OCI-LY1 (cell line): ENCODE data around the gene CCNJL.

Experiments used
- H2AFZ ChIP-seq: fragments of 200-600 bp; sonication (generic), shearing (Covaris generic); 2 replicates; pipeline ENCODE4 v1.6.0; 2014; ENCODE audit warnings: antibody characterized with exemption, mild to moderate bottlenecking, low read length
- H3F3A ChIP-seq: fragments of 200-600 bp; sonication (generic), shearing (Covaris generic); 2 replicates; pipeline ENCODE4 v1.6.0; 2014; ENCODE audit warnings: mild to moderate bottlenecking, antibody characterized with exemption, low read length, moderate library complexity; ENCODE audit not compliant: insufficient read depth
- H3K27ac ChIP-seq: fragments of 200-600 bp; sonication (generic); 2 replicates; pipeline ENCODE4 v1.5.1; 2014; ENCODE audit warnings: low read length, mixed run types, mild to moderate bottlenecking, low read depth; ENCODE audit not compliant: poor library complexity, severe bottlenecking
- H3K27me3 ChIP-seq: fragments of 200-600 bp; sonication (generic); 2 replicates; pipeline ENCODE4 v1.6.0; 2014; ENCODE audit warnings: antibody characterized with exemption, mild to moderate bottlenecking, low read length, moderate library complexity; ENCODE audit not compliant: insufficient read depth
- H3K36me3 ChIP-seq: fragments of 200-600 bp; sonication (generic); 2 replicates; pipeline ENCODE4 v1.6.1; 2014; ENCODE audit warnings: mild to moderate bottlenecking, antibody characterized with exemption, low read length, moderate library complexity, mixed read lengths; ENCODE audit not compliant: insufficient read depth
- H3K4me1 ChIP-seq: fragments of 200-600 bp; sonication (generic); 2 replicates; pipeline ENCODE4 v1.5.1; 2014; ENCODE audit warnings: mild to moderate bottlenecking, low read length, moderate library complexity; ENCODE audit not compliant: insufficient read depth, severe bottlenecking
- H3K4me2 ChIP-seq: fragments of 200-600 bp; sonication (generic), shearing (Covaris generic); 2 replicates; pipeline ENCODE4 v1.6.1; 2014; ENCODE audit warnings: low read length
- H3K4me3 ChIP-seq: fragments of 200-600 bp; sonication (generic); 2 replicates; pipeline ENCODE4 v1.5.1; 2014; ENCODE audit warnings: low read length, low read depth, mild to moderate bottlenecking, mixed read lengths; ENCODE audit not compliant: poor library complexity, severe bottlenecking
- H3K79me2 ChIP-seq: fragments of 200-600 bp; shearing (Covaris generic); 2 replicates; pipeline ENCODE4 v1.6.1; 2016; ENCODE audit warnings: mixed run types, low read length, mixed read lengths; ENCODE audit not compliant: insufficient read depth
- H3K9ac ChIP-seq: fragments of 200-600 bp; sonication (generic), shearing (Covaris generic); 2 replicates; pipeline ENCODE4 v1.6.1; 2014; ENCODE audit warnings: mild to moderate bottlenecking, low read length, mixed read lengths
- H3K9me2 ChIP-seq: fragments of 200-600 bp; sonication (generic), shearing (Covaris generic); 2 replicates; pipeline ENCODE4 v1.6.1; 2014; ENCODE audit warnings: low read depth, mild to moderate bottlenecking, low read length, mixed read lengths
- H3K9me3 ChIP-seq: fragments of 200-600 bp; shearing (Covaris generic); 2 replicates; pipeline ENCODE4 v1.6.1; 2014; ENCODE audit warnings: low read length, mixed read lengths
- H4K20me1 ChIP-seq: fragments of 200-600 bp; sonication (generic), shearing (Covaris generic); 2 replicates; pipeline ENCODE4 v1.6.0; 2016; ENCODE audit warnings: mild to moderate bottlenecking, low read length; ENCODE audit not compliant: insufficient read depth
- EZH2 ChIP-seq: fragments of 200-600 bp; sonication (generic), shearing (Covaris generic); IDR thresholded peaks from 2 replicates; pipeline ENCODE4 v1.8.0; 2017; ENCODE audit warnings: borderline replicate concordance, mixed run types, mild to moderate bottlenecking, antibody characterized with exemption, low read length, moderate library complexity, mixed read lengths
- TF ChIP-seq, protein P1 (sequence below): fragments of 200-600 bp; sonication (generic), shearing (Covaris generic); IDR thresholded peaks from 2 replicates; pipeline ENCODE4 v1.5.1; 2017; ENCODE audit warnings: mild to moderate bottlenecking, antibody characterized with exemption, low read length, moderate library complexity, mixed read lengths

CCNJL gene

DNA sequence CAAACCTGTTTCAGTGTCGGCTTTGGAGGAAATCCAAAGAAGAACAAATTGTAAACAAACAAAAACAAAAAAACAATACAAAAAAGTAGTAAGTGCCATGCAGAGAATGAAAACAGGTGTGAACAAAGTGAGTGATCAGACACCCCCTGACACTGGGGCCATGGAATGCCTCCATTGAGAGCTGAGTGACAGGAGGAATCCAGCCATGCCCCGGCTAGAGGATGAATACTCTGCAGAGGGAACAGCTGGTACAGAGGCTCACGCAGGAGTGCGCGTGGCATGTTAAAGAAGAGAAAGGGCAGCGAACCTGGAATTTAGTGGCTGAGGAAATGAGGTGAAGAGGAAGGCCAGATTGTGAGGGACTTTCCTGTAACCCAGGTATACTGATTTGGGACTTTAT, 15.5 kb upstream of the CCNJL start:
- Histone ChIP-seq H3K4me2 (no peak overlapping the region), H3K27me3 (no peaks in the 10 kb centered on the region), H3K9ac (no peak overlapping the region), H3K4me1 (no peaks in the 10 kb centered on the region), H3K27ac (no peak overlapping the region), H4K20me1 (no peaks in the 10 kb centered on the region), H3K4me3 (no peak overlapping the region), H3K79me2 (no peaks in the 10 kb centered on the region), H3K9me3 (no peaks in the 10 kb centered on the region), H2AFZ (no peak overlapping the region), H3K9me2 (no peaks in the 10 kb centered on the region), H3F3A (no peaks in the 10 kb centered on the region), H3K36me3 (no peaks in the 10 kb centered on the region)
- TF ChIP-seq EZH2 = no peak
- TF ChIP-seq, protein P1, sequence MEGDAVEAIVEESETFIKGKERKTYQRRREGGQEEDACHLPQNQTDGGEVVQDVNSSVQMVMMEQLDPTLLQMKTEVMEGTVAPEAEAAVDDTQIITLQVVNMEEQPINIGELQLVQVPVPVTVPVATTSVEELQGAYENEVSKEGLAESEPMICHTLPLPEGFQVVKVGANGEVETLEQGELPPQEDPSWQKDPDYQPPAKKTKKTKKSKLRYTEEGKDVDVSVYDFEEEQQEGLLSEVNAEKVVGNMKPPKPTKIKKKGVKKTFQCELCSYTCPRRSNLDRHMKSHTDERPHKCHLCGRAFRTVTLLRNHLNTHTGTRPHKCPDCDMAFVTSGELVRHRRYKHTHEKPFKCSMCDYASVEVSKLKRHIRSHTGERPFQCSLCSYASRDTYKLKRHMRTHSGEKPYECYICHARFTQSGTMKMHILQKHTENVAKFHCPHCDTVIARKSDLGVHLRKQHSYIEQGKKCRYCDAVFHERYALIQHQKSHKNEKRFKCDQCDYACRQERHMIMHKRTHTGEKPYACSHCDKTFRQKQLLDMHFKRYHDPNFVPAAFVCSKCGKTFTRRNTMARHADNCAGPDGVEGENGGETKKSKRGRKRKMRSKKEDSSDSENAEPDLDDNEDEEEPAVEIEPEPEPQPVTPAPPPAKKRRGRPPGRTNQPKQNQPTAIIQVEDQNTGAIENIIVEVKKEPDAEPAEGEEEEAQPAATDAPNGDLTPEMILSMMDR = no peak

DNA sequence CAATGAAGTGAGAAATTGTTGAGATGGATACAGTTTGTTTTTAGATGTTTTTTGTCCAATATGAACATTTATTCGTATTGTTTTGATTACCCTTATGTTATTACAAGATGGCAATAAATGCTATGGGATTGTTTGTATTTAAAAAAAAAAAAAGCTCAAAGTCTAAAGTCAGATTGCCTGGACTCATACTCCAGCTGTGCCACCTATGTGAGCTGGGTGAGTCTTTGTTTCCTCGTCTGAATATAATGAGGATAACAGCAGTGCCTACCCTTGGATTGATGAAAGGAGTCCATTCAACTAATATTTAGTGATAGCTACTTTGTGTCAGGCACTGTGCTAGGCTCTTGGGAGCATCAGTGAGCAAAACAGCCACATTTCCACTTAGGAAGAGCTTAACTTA, 14.6 kb upstream of the CCNJL start:
- H3K9me3 ChIP-seq = no peaks in the 10 kb centered on the region
- no peak overlapping the region for H3K27ac ChIP-seq
- no peak overlapping the region for H2AFZ ChIP-seq
- no peaks in the 10 kb centered on the region for H3F3A ChIP-seq
- no peaks in the 10 kb centered on the region for H3K9me2 ChIP-seq
- H3K36me3 ChIP-seq = no peaks in the 10 kb centered on the region
- no peaks in the 10 kb centered on the region for H3K27me3 ChIP-seq
- no peaks in the 10 kb centered on the region for H3K79me2 ChIP-seq
- H3K4me1 ChIP-seq = no peaks in the 10 kb centered on the region
- H3K9ac ChIP-seq = no peak overlapping the region
- no peak overlapping the region for H3K4me2 ChIP-seq
- no peaks in the 10 kb centered on the region for H4K20me1 ChIP-seq
- TF ChIP-seq, protein P1 = no peak
- no peak for TF ChIP-seq EZH2
- H3K4me3 ChIP-seq = no peak overlapping the region

DNA sequence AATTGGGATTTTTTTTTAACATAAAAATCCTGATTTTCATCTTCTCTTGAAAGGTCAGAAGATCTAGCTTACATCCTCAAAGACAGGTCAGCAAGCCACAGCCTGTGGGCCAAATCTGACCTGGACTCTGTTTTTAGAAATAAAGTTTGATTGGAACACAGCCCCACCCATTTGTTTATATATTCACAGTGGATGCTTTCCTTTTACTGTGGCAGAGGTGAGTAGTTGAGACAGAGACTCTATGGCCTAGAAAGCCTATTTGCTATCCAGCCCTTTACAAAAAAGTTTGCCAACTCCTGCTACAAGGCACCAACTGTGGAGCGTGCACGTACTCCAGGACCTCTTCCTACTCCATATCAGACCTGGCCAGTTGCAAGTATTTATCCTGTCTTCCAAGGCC, 13.4 kb upstream of the CCNJL start:
- no peak overlapping the region for H3K4me2 ChIP-seq
- H2AFZ ChIP-seq = no peak overlapping the region
- no peaks in the 10 kb centered on the region for H3K9me3 ChIP-seq
- no peak for TF ChIP-seq EZH2
- TF ChIP-seq, protein P1 = no peak
- no peaks in the 10 kb centered on the region for H3K4me1 ChIP-seq
- H3K9ac ChIP-seq = no peak overlapping the region
- H3K79me2 ChIP-seq = no peaks in the 10 kb centered on the region
- H3K27me3 ChIP-seq = no peaks in the 10 kb centered on the region
- no peak overlapping the region for H3K27ac ChIP-seq
- no peak overlapping the region for H3K4me3 ChIP-seq
- H4K20me1 ChIP-seq = no peaks in the 10 kb centered on the region
- H3F3A ChIP-seq = no peaks in the 10 kb centered on the region
- H3K9me2 ChIP-seq = no peaks in the 10 kb centered on the region
- H3K36me3 ChIP-seq = no peaks in the 10 kb centered on the region
